ENCODE data around the gene NOS3.
A peak's percentile ranks its signal among the peaks of the same experiment; 100 is the strongest.

The NOS3 gene

DNA sequence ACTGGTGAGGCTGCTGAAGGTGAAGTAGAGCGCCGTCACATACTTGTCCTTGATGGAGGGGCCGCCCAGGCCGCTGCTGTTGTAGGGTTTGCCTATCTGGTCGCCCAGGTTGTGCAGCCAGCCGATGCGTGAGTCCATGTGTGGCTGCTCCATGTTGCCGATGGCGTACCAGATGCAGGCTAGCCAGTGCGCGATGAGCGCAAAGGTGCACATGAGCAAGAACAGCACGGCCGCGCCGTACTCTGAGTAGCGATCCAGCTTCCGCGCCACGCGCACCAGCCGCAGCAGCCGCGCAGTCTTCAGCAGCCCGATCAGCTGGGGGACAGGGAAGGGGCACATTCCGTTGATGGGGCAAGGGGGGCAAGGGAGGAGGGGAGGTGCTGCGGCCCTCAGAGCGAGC lies 39.3 kb upstream of the NOS3 start:
- DNase-seq, result no peak

GRCh38 chr7:150952331-150953050 lies 38.3 kb upstream of the NOS3 start:
- DNase-seq, result no peak

DNA sequence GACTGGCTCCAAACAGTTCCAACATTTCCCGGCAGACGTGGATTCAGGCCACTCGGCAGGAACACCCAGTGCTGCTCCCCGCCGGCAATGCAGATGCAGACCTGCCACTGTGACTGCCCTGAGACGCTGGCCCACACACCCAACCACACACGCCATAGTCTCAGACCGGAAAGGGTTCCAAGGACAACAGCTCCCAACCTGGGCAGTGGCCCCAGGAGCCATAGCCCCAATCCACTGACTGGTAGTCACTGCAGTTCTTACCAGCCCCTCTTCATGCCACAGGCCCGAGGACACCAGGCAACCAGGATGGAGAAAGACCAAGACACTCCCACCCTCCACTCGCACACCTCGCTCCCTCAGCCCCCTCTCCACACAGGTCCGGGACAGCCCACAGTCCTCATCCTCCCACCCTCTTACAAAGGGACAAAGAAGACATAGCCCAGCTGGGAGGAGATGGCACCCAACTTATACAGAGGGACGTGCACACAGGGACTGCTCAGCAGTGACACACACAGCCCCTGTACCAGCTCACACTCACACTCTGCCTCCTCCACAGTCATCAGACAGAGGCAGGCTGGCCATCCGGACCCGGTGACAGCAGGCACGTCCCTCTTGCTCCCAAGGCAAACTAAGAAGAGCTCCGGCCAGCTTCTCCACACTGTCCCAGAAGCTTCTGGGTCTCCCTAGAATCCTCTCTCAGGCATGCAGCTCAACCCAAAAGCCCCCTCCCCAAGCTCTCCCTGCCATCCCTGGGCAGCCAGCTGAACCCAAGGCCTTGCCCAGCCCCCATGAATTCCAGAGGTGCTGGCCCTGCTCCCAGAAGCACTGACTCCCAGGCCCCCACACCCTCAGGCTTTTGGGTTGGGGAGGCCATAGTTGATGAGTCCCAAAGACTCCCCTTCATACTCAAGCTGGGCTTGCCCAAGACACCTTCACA lies 37.5 kb upstream of the NOS3 start:
- no peak for DNase-seq

DNA sequence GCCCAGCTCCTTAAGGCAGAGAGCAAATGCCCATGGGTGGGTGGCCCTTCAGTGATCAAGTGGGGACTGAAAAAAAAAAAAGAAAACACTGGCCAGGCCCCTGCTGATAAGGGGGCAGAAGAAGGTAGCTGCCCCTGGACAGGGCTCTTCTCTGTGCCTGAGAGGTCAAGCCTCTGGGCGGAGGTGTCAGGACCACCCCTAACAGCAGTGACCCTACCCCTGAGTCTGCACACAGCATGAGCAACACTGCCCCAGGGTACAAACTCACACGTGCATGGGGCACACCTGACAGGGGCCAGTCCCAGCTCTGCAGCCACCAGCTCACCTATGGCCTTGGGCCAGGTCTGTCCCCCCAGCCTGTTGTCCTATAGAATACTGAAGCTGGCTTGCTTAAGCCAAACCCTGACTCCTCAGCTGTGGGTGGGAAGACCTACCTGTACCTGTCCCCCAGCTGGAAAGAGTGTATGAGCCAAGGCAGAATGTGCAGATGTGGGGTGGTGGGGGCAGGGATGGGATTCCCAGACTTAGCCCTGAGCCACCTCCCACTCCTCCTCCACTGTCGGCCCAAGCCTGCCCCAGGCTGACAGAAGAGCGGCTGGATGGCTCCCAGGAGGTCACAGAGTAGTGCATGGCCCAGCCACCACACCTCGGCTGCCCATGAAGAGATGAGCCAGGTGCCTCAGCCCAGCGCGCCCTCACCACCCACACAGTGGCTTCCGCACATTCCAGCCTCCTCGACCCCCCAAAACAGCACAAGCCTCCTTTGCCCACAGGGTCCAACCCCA lies 36.4 kb upstream of the NOS3 start:
- DNase-seq, result no peak

GRCh38 chr7:150954986-150955518 lies 35.8 kb upstream of the NOS3 start:
- no peak for DNase-seq

DNA sequence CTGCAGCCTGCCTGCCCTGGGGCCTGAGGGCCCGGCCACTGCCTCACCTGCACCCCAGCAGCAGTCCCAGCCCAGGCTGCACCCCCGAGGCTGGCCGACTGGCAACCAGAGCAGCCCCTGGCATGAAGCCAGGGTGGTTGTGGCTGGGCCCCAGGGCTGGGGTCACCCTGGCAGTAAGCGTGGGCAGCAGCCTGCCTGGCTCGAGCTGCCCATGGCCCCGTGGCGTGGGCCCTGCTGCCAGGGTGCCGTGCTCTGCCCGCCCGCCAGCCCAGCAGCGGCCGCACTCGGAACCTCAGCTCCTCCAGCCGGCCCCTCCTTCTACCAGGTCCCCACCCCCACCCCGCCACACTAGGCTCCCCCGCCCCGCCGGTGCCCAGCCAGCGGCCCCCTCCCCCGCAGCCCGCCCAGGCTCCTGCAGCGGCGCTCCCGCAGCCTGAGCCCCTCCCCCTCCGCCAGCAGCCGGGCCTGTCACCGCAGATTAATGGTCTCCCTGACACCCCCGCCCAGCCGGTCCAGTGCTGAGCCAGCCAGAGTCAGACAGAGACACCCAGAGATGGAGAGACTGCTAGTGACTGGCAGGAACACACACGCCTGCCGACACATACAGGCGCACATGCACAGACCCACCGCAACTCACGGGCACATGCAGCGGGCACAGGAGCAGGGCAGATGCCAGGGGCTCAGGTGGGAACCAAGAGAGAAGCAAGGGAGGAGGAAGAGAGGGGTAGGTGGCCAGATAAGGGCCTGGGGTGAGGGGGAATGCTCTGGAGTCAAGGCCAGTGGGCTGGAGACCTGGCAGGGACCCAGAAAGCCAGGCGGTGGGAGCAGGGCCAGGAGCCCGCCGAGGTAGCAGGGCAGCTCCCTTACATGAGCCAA lies 35.1 kb upstream of the NOS3 start:
- peak in 19 of 58 donors; percentile 17 to 62 (median 35) for DNase-seq

DNA sequence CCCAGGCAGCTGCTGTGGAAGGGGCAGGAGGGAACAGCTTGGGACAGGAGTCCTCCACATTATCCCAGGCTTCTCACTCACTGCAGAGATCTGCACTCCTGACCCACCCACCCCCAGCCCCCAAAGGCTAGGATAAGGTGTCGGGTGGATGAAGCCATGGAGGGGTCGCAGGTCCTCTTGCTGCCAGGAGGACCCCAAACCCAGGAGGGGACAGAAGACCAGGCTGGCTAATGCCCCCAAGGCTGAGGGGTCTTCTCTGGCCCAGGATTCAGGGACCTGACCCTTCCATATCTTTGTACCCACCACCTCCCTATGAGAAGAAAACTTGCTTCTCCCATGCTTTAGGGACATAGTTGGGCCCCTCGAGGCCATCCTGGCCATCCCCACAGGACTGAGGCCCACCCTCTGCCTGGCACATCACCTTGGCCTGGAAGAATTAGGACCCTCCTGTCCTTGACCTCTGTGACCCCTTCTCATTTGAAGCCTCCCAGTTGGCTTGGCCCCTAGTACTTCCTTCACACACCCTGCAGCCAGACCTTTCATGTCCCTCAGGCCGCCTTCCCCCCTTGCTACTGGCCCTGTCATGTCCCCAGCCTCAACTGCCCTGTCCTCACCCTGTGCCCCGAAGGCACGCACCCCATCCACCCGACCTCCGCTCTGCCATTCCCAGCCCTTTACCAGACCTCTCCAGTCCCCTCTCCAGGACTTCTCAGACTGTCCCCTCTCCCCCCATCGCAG lies 34.3 kb upstream of the NOS3 start:
- DNase-seq, result no peak

GRCh38 chr7:150957133-150958020 lies 33.4 kb upstream of the NOS3 start:
- no peak for DNase-seq

DNA sequence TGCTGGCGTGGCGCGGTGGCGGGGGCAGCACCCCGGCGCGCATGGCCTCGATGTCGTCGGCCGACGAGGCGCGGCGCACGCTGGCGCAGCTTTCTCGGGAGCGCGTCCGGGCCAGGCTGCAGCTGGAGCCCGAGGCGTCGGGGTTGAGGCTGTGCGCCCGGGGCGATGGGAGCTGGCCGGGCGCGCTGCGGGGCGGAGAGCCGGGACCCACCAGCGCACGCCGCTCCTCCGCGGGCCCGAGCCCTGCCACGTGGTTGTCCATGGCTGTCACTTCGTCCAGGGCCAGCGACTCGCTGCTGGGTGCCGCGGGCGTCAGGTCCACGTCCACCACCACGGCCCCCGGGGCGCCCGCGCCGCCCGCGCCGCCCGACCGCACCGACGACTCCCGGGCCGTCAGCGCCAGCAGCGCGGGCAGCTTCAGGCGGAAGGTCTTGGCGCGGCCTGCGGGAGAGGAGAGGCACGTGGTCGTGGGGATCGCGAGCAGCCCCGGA lies 32.7 kb upstream of the NOS3 start:
- DNase-seq, result no peak

DNA sequence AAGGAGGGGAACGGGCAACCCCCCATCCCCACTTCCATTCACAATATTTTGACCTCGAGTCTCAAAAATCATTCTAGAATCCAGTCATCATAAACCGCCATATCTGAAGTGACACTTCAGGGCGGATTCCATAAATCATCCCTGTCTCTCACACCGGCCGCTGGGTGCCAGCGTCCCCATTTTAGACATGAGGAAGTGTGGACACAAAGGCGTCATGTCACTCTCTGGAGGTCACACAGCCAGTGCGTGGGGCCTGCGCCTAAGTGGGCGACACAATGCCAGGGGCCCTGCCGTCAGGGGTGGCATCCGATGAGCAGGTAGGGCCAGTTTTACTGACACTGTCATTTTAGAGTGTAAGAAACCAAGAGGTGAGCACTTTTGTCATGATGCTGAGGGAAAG lies 32.2 kb upstream of the NOS3 start:
- DNase-seq, result no peak

- DNase-seq, result no peak
Observed at GRCh38 chr7:150959081-150959480, 31.7 kb upstream of the NOS3 start.

DNA sequence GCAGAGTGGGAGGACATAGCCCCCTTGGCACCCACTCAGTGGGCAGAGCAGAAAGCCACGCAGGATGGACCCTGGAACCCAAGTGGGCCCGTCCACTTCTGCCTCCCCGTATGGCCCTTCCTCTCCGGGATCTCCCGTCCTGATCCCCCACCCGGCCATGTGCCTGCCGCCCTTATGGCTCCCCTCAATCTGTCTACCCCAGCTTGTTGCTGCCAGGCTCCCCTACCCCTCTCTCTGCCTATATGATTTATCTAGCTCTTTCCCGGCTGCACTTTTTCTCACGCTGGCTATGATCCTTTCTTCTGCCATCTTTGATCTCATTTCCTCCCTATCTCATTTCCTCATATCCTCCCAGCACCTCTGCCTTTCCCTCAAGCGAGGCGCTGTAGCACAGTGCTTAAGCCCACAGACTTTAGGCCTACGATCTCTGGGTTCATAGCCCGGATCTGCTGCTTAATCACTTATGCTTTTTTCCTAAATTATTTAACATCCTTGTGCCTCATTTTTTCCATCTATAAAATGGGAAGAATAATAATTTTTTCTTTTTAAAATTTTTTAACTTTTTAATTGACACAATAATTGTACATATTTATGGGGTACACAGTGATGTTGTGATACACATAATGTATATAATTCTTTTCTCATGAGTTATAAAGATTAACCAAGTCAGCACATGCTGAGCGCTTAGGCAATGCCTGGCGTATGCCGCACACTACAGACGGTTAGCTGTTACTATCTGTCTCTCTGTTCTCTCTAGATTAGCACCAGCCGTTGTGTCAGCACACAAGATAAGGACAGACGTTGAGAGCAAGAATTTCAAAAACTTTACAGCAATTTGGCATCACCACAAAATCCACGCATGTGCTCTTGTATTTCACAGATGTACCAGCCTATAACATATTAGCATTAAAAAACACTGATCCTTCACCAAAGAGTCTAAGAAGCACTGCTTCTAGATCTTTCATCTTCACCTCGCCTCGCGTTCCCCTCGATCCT lies 30.8 kb upstream of the NOS3 start:
- DNase-seq, result no peak

GRCh38 chr7:150961510-150962289 lies 29.1 kb upstream of the NOS3 start:
- DNase-seq, result no peak

GRCh38 chr7:150962290-150962552 lies 28.6 kb upstream of the NOS3 start:
- no peak for DNase-seq

DNA sequence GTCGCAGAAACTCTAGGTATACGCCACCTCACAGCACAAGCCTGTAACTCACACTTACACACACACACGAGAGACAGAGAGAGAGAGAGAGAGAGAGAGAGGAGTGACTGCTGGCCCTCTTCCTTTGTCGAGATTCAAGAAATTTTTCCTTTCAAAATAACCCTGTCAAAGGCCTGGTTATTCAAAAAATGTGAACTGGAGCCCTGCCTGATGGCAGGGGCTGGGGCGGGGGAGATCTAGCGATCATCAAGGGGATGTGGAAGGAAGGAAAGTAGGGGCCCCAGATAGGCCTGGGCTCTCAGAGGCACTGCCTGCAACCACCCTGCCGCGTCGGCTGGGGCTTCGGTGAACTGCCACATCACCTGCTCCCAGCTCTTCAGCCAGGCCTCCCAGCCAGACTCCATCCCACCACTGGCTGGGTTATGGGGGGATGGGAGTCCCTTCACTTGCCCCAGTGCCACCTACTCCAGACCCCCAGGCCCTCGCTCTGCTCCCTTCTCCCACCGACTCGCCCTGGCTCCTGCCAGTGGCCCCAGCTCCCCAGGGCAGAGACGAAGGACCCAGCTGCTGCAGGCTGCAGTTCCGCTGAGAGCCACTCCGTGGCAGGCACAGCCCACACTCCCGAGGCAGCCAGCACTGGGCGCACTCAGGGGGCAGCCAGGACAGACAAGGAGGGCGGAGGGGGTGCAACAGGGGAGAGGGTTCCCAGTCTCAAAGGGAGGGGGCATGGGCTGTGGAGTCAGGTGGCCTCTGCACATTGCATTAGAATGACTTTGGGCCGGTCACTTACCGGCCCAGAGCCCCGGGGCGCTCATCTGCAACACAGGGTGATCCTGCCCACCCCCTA lies 28.0 kb upstream of the NOS3 start:
- DNase-seq, result peak in 40 of 58 donors; percentile 19 to 69 (median 39)
